CD4-positive, alpha-beta T cell (primary cell): ENCODE data around the gene NOTCH2. TPM values are rescaled to one million over a fixed set of nuclear protein-coding genes. Genes with fewer than 3 reads are reported as not detected.

Experiments used
- ATAC-seq: fragments of 200-7000 bp; cut with Tn5 transposase; one replicate; pipeline ENCODE4 v1.10.0; 2022; ENCODE audit warnings: mild to moderate bottlenecking; ENCODE audit not compliant: poor library complexity
- CTCF ChIA-PET: fragments of 350-600 bp; sonication (Branson Sonifier 250); formaldehyde crosslinking; loops from one replicate; lab custom pipeline; 2021; ENCODE audit warnings: antibody characterized with exemption, inconsistent platforms; lab: Charles Lee
- POLR2A ChIA-PET: fragments of 350-600 bp; sonication (Branson Sonifier 250); formaldehyde crosslinking; loops from one replicate; lab custom pipeline; 2021; ENCODE audit warnings: antibody characterized with exemption, inconsistent platforms; lab: Charles Lee
- DNase-seq, 14 experiments: peaks; one replicate each; pipeline ENCODE4 v3.0.0-alpha.2; 2013 to 2020; ENCODE audit warnings: mixed read lengths in 2 of 14
- H3K27ac ChIP-seq, 2 donors: one replicate each; pipeline versions ENCODE4 v1.5.1 to v1.7.0; 2013; ENCODE audit warnings: low read length in 2 of 2, low read depth in 1 of 2, mild to moderate bottlenecking in 1 of 2
- H3K27me3 ChIP-seq, 2 experiments: 1 replicate in 1 of 2; 2 replicates in 1 of 2; pipeline versions ENCODE4 v1.6.1 to v1.7.0; 2013; ENCODE audit warnings: low read length in 2 of 2, control low read depth in 1 of 2, mild to moderate bottlenecking in 1 of 2, moderate library complexity in 1 of 2; ENCODE audit not compliant: insufficient read depth in 2 of 2, control insufficient read depth in 1 of 2
- H3K36me3 ChIP-seq: one replicate; pipeline ENCODE4 v1.6.1; 2013; ENCODE audit warnings: low read length, control low read depth; ENCODE audit not compliant: insufficient read depth
- H3K4me1 ChIP-seq: one replicate; pipeline ENCODE4 v1.6.1; 2013; ENCODE audit warnings: low read length, control low read depth; ENCODE audit not compliant: insufficient read depth
- H3K4me3 ChIP-seq: one replicate; pipeline ENCODE4 v1.5.1; 2013; ENCODE audit warnings: mild to moderate bottlenecking, low read length, moderate library complexity
- H3K9me3 ChIP-seq, 2 experiments: 1 replicate in 1 of 2; 2 replicates in 1 of 2; pipeline versions ENCODE4 v1.6.1 to v1.7.0; 2013; ENCODE audit warnings: low read length in 2 of 2, mild to moderate bottlenecking in 2 of 2, control low read depth in 1 of 2, moderate library complexity in 1 of 2; ENCODE audit not compliant: control insufficient read depth in 1 of 2, insufficient read depth in 1 of 2
- H3K27ac Mint-ChIP-seq: one replicate; pipeline ENCODE4 v1.8.0; 2020; ENCODE audit warnings: mixed read lengths
- H3K27me3 Mint-ChIP-seq: one replicate; pipeline ENCODE4 v1.8.0; 2021; ENCODE audit warnings: mixed read lengths
- H3K36me3 Mint-ChIP-seq: one replicate; pipeline ENCODE4 v1.8.0; 2021; ENCODE audit warnings: low read depth, mixed read lengths
- H3K4me1 Mint-ChIP-seq: one replicate; pipeline ENCODE4 v1.8.0; 2021; ENCODE audit warnings: low read depth, mixed read lengths
- H3K4me3 Mint-ChIP-seq: one replicate; pipeline ENCODE4 v1.8.0; 2020; ENCODE audit warnings: mild to moderate bottlenecking, mixed read lengths
- H3K9me3 Mint-ChIP-seq: one replicate; pipeline ENCODE4 v1.8.0; 2020; ENCODE audit warnings: mixed read lengths
- intact Hi-C, 2 experiments: fragments of 100-400 bp; cut with DNase I in 1 of 2; cut with micrococcal nuclease in 1 of 2; formaldehyde crosslinking; loops; one replicate each; pipeline versions ENCODE4 v1.15.1 to v1.9.0; 2023 to 2025; cut with DNase I, micrococcal nuclease
- total RNA-seq, 174 experiments: library from RNA in 2 of 174; stranded (reverse) in 2 of 174; gene quantifications; one replicate each; pipeline ENCODE4 v1.2.3 and lab custom pipeline; 2021 to 2026
- TF ChIP-seq, protein P1 (sequence below): fragments of 200-600 bp; IDR thresholded peaks from one replicate; pipeline ENCODE4 v1.8.0; 2022; ENCODE audit warnings: antibody characterized with exemption, mild to moderate bottlenecking

Gene NOTCH2
- total RNA-seq, 2 experiments from 2014 or later = 27.5 to 29.4 TPM

DNA sequence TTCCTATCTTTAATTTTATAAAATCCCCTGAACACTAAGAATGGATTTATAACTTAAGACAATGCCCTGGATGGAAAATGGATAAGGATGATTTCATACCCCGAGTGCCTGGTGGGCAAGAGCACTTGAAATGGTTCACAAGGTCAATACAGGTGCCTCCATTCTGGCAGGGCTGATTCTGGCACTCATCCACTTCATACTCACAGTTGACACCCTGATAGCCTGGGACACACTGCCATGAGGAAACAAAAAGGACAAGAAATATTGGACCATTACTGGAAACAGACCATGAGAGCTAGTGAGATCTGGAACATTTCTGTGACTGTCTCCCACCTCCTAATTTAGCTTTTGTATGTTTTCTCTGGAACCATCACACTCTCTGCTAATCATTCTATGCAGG lies 134.1 kb downstream of the NOTCH2 start:
- H3K36me3 ChIP-seq = peaks cover 73% of the 10 kb centered on the region
- peaks cover 89% of the 10 kb centered on the region for H3K36me3 Mint-ChIP-seq
- peaks cover under 1% of the 10 kb centered on the region for H3K4me1 Mint-ChIP-seq
- H3K4me3 Mint-ChIP-seq = no peak overlapping the region
- peaks cover 10% of the 10 kb centered on the region for H3K9me3 Mint-ChIP-seq
- no peak overlapping the region for H3K27ac Mint-ChIP-seq
- ATAC-seq (no peak), DNase-seq (no peak)
- H3K4me1 ChIP-seq = no peaks in the 10 kb centered on the region
- TF ChIP-seq, protein P1, sequence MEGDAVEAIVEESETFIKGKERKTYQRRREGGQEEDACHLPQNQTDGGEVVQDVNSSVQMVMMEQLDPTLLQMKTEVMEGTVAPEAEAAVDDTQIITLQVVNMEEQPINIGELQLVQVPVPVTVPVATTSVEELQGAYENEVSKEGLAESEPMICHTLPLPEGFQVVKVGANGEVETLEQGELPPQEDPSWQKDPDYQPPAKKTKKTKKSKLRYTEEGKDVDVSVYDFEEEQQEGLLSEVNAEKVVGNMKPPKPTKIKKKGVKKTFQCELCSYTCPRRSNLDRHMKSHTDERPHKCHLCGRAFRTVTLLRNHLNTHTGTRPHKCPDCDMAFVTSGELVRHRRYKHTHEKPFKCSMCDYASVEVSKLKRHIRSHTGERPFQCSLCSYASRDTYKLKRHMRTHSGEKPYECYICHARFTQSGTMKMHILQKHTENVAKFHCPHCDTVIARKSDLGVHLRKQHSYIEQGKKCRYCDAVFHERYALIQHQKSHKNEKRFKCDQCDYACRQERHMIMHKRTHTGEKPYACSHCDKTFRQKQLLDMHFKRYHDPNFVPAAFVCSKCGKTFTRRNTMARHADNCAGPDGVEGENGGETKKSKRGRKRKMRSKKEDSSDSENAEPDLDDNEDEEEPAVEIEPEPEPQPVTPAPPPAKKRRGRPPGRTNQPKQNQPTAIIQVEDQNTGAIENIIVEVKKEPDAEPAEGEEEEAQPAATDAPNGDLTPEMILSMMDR = no peak
- intact Hi-C loops = no loop called here
- H3K27me3 Mint-ChIP-seq = no peaks in the 10 kb centered on the region
- peaks cover 0 to 11% of the 10 kb centered on the region in 2 experiments for H3K9me3 ChIP-seq
- CTCF ChIA-PET = interaction anchor here (1.2 kb wide), 2 partner anchors 13 to 38 kb away, joined by 3 read pairs; no protein-coding TSS in a partner anchor
- no peaks in the 10 kb centered on the region for H3K27me3 ChIP-seq
- POLR2A ChIA-PET = no interaction called here
- no peak overlapping the region for H3K4me3 ChIP-seq
- no peak overlapping the region for H3K27ac ChIP-seq

DNA sequence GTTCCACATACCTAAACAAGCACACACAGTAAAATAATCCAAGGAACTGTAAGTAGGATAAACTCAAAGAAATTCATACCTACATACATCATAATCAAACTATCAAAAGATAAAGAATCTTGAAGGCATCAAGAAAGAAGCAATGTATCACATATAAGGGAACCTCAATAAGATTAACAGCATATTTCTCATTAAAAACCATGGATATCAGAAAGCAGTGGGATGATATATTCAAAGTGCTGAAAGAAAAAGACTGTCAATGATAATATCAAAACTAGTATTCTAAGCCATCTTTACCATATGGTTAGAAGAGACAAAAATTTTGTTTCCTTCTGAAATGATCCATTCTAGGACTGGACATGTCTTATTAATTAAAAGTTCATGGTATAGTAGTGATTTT lies 136.1 kb downstream of the NOTCH2 start:
- TF ChIP-seq, protein P1 = no peak
- Mint-ChIP-seq H3K4me1 (no peaks in the 10 kb centered on the region), H3K27me3 (no peaks in the 10 kb centered on the region), H3K27ac (no peak overlapping the region), H3K9me3 (peaks cover 10% of the 10 kb centered on the region), H3K4me3 (no peak overlapping the region), H3K36me3 (peaks cover 91% of the 10 kb centered on the region)
- Histone ChIP-seq H3K36me3 (peaks cover 64% of the 10 kb centered on the region), H3K9me3 (peaks cover 0 to 11% of the 10 kb centered on the region in 2 experiments), H3K27ac (no peak overlapping the region), H3K4me3 (no peak overlapping the region), H3K4me1 (no peaks in the 10 kb centered on the region), H3K27me3 (no peaks in the 10 kb centered on the region)
- ATAC-seq = no peak
- intact Hi-C loops = no loop called here
- DNase-seq = no peak
- CTCF ChIA-PET = no interaction called here
- POLR2A ChIA-PET = no interaction called here

DNA sequence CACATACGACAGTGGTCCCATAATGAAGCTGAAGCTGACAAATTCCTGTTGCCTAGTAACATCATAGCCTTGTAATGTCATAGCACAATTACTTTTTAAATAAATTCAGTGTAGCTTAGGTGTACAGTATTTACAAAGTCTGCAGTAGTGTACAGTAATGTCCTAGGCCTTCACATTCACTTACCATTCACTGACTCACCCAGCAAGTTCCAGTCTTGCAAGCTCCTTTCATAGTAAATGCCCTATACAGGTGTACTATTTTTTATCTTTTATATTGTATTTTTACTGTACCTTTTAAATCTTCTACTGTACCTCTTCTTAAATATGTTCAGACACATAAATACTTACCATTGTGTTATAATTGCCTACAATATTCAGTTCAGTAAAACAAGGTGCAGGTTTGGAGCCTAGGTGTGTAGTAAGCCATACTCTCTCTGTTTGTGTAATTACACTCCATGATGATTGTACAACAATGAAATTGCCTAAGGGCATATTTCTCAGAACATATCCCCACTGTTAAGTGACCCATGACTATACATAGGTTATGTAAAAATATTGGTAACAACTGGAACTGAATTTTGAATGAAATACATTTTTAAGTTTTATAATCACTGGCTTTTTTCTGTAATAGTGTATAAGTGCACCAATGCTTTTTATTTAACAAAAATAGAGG lies 139.7 kb downstream of the NOTCH2 start:
- no peak overlapping the region for H3K27ac ChIP-seq
- no peaks in the 10 kb centered on the region for H3K4me1 ChIP-seq
- no peak overlapping the region for H3K27ac Mint-ChIP-seq
- ChIA-PET POLR2A (no interaction called here), CTCF (no interaction called here)
- intact Hi-C loops = no loop called here
- H3K4me1 Mint-ChIP-seq = no peaks in the 10 kb centered on the region
- peaks cover 10% of the 10 kb centered on the region for H3K9me3 Mint-ChIP-seq
- H3K9me3 ChIP-seq = peaks cover 3 to 11% of the 10 kb centered on the region in 2 experiments
- peaks cover 62% of the 10 kb centered on the region for H3K36me3 ChIP-seq
- peaks cover 94% of the 10 kb centered on the region for H3K36me3 Mint-ChIP-seq
- H3K27me3 ChIP-seq = no peaks in the 10 kb centered on the region
- ATAC-seq (no peak), DNase-seq (no peak)
- no peak overlapping the region for H3K4me3 ChIP-seq
- TF ChIP-seq, protein P1 = no peak
- no peaks in the 10 kb centered on the region for H3K27me3 Mint-ChIP-seq
- no peak overlapping the region for H3K4me3 Mint-ChIP-seq
